GM13976 (cell line): ENCODE measurements around the gene STYK1.
"Not testable (repeated sequence)": the region's sequence is repeated elsewhere in the genome, so short reads cannot be mapped to it uniquely, and the experiment has no call there.

Experiments
- DNase-seq: peaks from one replicate; pipeline ENCODE4 v3.0.0; 2012; ENCODE audit warnings: low spot score
- in situ Hi-C: fragments of 300-500 bp; cut with MboI; formaldehyde crosslinking; loops from one replicate; pipeline ENCODE4 v1.12.0; 2022; ENCODE audit warnings: low sequenced_read_pairs, mixed read lengths, inconsistent platforms; ENCODE audit not compliant: unreplicated experiment
- TF ChIP-seq, protein P1 (sequence below): IDR thresholded peaks from 2 replicates; pipeline ENCODE4 v1.5.1; 2012; ENCODE audit warnings: borderline replicate concordance, mild to moderate bottlenecking; ENCODE audit not compliant: insufficient read depth; ENCODE audit errors: extremely low read depth, missing control alignments, control extremely low read depth

Gene STYK1

DNA sequence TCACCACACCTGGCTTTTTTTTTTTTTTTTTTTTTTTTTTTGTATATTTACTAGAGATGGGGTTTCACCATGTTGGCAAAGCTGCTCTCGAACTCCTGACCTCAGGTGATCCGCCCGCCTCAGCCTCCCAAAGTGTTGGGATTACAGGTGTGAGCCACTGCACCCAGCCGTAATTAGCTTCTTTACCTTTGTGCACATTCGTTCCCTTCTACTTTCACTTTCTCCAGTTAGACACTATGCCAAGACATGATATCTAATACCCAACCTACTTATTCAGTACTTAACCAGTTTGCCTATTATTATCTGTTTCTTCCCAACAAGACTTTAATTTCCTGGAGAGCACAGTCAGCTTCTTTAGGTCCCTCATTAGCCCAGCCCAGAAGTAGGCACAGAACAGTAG lies 5.3 kb downstream of the STYK1 start:
- in situ Hi-C loops = no loop called here
- DNase-seq = no peak
- TF ChIP-seq, protein P1, sequence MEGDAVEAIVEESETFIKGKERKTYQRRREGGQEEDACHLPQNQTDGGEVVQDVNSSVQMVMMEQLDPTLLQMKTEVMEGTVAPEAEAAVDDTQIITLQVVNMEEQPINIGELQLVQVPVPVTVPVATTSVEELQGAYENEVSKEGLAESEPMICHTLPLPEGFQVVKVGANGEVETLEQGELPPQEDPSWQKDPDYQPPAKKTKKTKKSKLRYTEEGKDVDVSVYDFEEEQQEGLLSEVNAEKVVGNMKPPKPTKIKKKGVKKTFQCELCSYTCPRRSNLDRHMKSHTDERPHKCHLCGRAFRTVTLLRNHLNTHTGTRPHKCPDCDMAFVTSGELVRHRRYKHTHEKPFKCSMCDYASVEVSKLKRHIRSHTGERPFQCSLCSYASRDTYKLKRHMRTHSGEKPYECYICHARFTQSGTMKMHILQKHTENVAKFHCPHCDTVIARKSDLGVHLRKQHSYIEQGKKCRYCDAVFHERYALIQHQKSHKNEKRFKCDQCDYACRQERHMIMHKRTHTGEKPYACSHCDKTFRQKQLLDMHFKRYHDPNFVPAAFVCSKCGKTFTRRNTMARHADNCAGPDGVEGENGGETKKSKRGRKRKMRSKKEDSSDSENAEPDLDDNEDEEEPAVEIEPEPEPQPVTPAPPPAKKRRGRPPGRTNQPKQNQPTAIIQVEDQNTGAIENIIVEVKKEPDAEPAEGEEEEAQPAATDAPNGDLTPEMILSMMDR = no peak

DNA sequence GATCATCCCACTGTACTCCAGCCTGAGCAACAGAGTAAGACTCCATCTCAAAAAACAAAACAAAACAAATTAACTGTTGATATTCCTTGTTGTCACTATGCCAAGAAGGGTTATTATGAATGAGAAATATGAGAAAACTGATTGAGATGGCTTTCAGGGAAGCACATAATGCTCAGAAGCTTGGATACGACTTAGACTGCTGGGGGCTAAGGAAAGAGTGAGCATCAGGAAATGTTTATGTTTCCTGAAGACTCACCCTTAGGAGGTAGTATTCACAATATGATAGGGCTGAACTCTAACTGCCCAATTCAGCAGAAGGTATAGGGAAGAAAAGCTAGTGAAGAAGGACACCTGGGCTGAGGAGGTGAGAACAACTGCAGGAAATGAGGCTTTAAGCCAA lies 6.3 kb downstream of the STYK1 start:
- no peak for DNase-seq
- in situ Hi-C loops = no loop called here
- TF ChIP-seq, protein P1 = no peak

DNA sequence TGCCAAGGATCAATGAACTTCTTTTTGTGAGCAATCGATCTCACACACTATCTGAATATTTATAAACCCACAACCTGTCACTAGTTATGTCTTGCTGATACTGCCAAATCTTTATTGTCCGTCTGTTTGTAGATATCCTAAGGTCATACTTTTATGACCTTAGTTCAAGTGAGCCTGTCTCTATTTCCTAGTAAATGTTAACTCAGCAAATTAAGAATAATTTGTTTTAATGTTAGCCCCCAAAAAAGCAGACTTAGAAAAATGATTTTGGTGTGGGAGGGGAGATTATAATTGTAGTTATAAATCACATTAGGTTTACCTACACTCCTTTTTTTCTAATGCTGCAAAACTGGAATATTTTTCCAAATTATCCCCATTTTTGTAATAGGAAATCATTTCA lies 9.4 kb downstream of the STYK1 start:
- no peak for DNase-seq
- TF ChIP-seq, protein P1 = no peak
- in situ Hi-C loops = no loop called here

DNA sequence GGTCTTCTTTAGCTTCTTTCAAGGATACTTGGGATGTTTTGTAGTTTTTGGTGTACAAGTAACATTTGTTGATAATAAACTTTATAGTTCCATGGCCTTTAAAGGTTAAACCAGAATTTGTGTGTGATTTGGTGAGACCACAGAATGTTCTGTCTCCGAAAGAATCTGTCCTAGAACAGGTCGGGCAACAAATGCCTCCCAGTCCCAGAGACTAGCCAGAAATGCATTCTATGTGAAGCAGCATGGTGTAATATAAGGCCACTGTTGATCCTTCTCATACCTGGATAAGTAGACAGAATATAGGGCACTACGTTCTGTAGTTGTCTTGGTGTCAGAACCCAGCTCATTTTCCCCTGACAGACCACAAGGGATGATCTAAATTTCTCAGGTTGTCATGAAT lies 10.0 kb downstream of the STYK1 start:
- no peak for DNase-seq
- in situ Hi-C loops = no loop called here
- TF ChIP-seq, protein P1 = no peak

DNA sequence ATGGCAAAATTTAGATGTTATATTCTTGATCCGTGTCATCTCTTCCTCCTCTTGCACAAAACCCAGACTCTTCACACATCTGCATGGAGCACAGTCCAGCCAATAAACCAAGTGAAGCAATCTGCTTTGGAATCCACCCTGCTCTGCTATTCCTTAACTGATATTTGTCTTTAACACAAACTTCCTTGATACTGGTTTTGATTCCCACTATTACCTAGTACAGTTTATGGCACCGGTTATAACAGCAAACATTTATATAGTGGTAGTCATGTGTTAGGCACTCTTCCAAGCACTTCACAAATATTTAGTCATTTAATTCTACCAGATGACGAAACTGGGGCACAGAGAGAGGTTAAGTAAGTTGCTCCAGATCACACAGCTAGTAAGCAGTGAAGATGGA lies 12.5 kb downstream of the STYK1 start:
- no peak for DNase-seq
- TF ChIP-seq, protein P1 = no peak
- in situ Hi-C loops = no loop called here

DNA sequence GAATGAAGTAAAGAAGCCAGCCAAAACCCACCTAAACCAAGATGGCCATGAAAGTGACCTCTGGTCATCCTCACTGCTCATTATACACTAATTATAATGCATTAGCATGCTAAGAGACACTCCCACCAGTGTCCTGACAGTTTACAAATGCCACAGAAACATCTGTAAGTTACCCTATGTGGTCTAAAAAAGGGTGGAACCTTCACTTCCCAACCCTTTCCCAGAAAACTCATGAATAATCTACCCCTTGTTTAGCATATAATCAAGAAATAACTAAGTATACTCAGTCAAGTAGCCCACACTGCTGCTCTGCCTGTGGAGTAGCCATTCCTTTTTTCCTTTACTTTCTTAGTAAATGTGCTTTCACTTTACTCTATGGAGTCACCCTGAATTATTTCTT lies 19.8 kb downstream of the STYK1 start:
- TF ChIP-seq, protein P1 = no peak
- in situ Hi-C loops = no loop called here

DNA sequence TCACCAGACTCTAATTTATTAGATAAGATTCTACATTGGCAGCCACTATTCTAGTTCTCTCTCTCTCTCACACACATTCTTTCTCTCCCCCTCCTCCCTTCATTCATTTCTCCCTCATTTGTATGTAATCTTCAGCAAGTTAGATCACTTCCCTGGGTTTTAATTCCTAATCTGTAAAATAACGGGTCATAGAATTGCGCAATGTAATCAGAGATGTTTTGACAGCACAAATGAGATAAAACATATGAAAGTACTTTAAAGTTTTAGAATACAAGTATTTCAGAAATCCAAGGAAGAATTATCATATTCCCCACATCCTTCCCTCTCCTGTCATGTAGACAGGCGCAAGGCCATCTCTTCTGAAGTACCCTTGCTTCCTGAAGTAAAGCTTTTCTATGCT lies 21.7 kb downstream of the STYK1 start:
- in situ Hi-C loops = no loop called here
- TF ChIP-seq, protein P1 = no peak
- DNase-seq = no peak

More for the DNA sequence above, 19.8 kb downstream of the STYK1 start:
- no peak for DNase-seq

DNA sequence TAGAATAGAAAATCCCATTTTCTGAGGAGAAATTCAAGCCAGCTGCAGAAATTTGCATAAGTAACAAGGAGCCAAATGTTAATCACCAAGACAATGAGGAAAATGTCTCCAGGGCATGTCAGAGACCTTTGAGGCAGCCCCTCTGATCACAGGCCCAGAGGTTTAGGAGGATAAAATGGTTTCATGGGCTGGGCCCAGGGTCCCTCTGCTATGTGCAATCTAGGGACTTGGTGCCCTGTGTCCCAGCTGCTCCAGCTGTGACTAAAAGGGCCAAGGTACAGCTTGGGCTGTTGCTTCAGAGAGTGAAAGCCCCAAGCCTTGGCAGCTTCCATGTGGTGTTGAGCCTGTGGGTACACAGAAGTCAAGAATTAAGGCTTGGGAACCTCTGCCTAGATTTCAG lies 27.3 kb downstream of the STYK1 start:
- in situ Hi-C loops, DNase-seq: not testable (repeated sequence)
